SJSA1 (cell line): ENCODE results near the gene NPTXR. TPM values are rescaled to one million over a fixed set of nuclear protein-coding genes. Genes with fewer than 3 reads are reported as not detected.

Source experiments
- DNase-seq, 2 experiments: peaks; one replicate each; pipeline ENCODE4 v3.0.0-alpha.2; 2015 to 2020; ENCODE audit warnings: low spot score in 2 of 2, low read depth in 1 of 2
- H3K27ac ChIP-seq: fragments of 250-450 bp; sonication (Bioruptor Pico); 2 replicates; pipeline ENCODE4 v1.5.1; 2020; ENCODE audit warnings: mild to moderate bottlenecking, moderate library complexity
- H3K27me3 ChIP-seq: fragments of 250-450 bp; sonication (Bioruptor Pico); replicated peaks from 2 replicates; pipeline ENCODE4 v1.5.1; 2020; ENCODE audit warnings: mild to moderate bottlenecking, moderate library complexity
- H3K36me3 ChIP-seq: fragments of 250-450 bp; sonication (Bioruptor Pico); 2 replicates; pipeline ENCODE4 v1.5.1; 2020; ENCODE audit warnings: mild to moderate bottlenecking
- H3K4me1 ChIP-seq: fragments of 250-450 bp; sonication (Bioruptor Pico); replicated peaks from 2 replicates; pipeline ENCODE4 v1.6.1; 2021; ENCODE audit warnings: mild to moderate bottlenecking
- H3K4me3 ChIP-seq: fragments of 250-450 bp; sonication (Bioruptor Pico); 2 replicates; pipeline ENCODE4 v1.5.1; 2020; ENCODE audit warnings: mild to moderate bottlenecking
- H3K9me3 ChIP-seq: fragments of 250-450 bp; sonication (Bioruptor Pico); replicated peaks from 2 replicates; pipeline ENCODE4 v1.5.1; 2020; ENCODE audit warnings: mild to moderate bottlenecking
- total RNA-seq: library from RNA; depleted of rRNA; stranded (reverse); fragments of >200 nt; shearing (Covaris generic); gene quantifications from 2 replicates; pipeline ENCODE4 v1.2.3, GENCODE V29; 2014

Gene NPTXR
- total RNA-seq, 1 experiment from 2014 or later, result 2.2 TPM

GRCh38 chr22:38839686-38840085 is 4.1 kb downstream of the NPTXR start:
- peaks cover 19% of the 10 kb centered on the region for H3K27me3 ChIP-seq
- no peak overlapping the region for H3K27ac ChIP-seq
- no peaks in the 10 kb centered on the region for H3K36me3 ChIP-seq
- peaks cover 27% of the 10 kb centered on the region for H3K4me1 ChIP-seq
- no peak for DNase-seq
- no peaks in the 10 kb centered on the region for H3K9me3 ChIP-seq
- H3K4me3 ChIP-seq, result no peak overlapping the region

DNA sequence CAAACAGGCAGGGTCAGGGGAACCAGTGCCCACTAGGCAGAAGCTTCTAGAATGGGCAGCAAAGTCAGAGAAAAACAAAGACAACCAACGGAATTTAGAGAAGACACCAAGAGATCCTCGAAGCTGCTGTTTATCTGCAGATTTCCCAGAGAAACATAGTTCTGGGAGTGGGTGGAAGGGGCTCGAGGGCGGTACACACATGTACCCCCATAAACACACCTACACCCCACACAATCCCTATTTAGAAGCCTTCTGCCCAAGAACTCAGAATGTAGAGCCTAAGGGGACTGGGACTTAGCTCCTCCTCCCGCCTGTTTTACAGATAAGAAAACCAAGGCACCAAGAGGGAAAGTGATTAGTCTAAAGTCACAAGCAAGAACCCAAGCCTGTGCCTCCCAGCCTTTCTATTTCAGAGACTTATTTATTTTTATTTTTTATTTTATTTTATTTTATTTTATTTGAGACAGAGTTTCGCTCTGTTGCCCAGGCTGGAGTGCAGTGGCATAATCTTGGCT is 6.4 kb downstream of the NPTXR start:
- H3K27me3 ChIP-seq, result 0 out of 2 replicates have a peak, but pooled peaks cover 8% of the 10 kb centered on the region
- H3K9me3 ChIP-seq, result no peaks in the 10 kb centered on the region

DNA sequence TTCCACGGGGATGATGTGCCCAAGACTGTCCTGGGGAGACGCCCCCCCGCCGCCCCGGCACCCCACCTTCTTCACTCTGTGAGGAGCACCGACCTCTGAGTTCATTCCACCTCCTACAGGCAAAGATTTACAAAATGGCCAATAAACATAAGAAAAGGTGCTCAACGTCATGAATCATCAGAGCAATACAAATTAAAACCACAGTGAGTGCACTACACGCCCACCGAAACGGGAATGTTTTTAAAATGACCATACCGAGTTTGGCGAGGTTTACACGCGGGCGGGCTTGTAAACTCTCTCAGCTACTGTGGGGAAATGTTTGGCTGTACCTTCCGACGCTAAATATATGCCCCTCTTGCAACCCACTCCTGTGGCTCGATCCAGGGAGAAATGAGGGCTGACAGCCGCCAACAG is 7.9 kb downstream of the NPTXR start:
- Histone ChIP-seq H3K4me1 (peaks cover 20% of the 10 kb centered on the region), H3K9me3 (no peaks in the 10 kb centered on the region), H3K36me3 (no peaks in the 10 kb centered on the region), H3K27me3 (no peaks in the 10 kb centered on the region), H3K4me3 (no peak overlapping the region), H3K27ac (no peak overlapping the region)
- DNase-seq, result peak in 1 of 2 experiments; percentile 45

More for the DNA sequence above, 6.4 kb downstream of the NPTXR start:
- no peak for DNase-seq
- Histone ChIP-seq H3K27ac (no peak overlapping the region), H3K4me1 (peaks cover 11% of the 10 kb centered on the region), H3K4me3 (no peak overlapping the region), H3K36me3 (no peaks in the 10 kb centered on the region)

GRCh38 chr22:38834991-38835390 is 8.8 kb downstream of the NPTXR start:
- 0 out of 2 replicates have a peak, but pooled peaks cover 2% of the 10 kb centered on the region for H3K9me3 ChIP-seq
- no peak overlapping the region for H3K4me3 ChIP-seq
- H3K4me1 ChIP-seq, result peaks cover 22% of the 10 kb centered on the region
- no peak overlapping the region for H3K27ac ChIP-seq
- no peak for DNase-seq
- H3K27me3 ChIP-seq, result no peaks in the 10 kb centered on the region
- no peaks in the 10 kb centered on the region for H3K36me3 ChIP-seq

- H3K36me3 ChIP-seq, result no peaks in the 10 kb centered on the region
- DNase-seq, result no peak
- peaks cover 22% of the 10 kb centered on the region for H3K4me1 ChIP-seq
- H3K27me3 ChIP-seq, result no peaks in the 10 kb centered on the region
- H3K4me3 ChIP-seq, result no peak overlapping the region
- H3K9me3 ChIP-seq, result 0 out of 2 replicates have a peak, but pooled peaks cover 2% of the 10 kb centered on the region
- no peak overlapping the region for H3K27ac ChIP-seq
Observed at GRCh38 chr22:38834215-38834953, 9.4 kb downstream of the NPTXR start.

DNA sequence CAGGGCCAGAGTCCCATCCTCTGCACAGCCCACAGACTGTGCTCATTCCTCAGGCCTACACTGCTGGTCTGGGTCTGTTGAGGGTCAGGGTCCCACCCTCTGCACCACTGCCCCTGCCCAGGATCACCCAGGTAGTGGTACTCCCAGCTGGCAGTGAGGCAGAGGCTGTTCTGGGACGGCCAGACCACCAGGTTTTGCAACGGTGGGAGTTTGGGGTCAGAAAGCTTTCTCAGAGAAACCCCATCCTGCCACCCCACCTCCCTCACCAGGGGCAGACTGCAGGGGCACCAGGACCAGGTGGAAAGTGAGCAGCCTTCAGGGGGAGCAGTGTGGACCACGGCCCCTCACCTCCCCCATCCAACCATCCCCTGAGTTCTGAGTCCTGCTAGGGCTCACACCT is 10.8 kb downstream of the NPTXR start:
- no peak for DNase-seq
- H3K36me3 ChIP-seq, result no peaks in the 10 kb centered on the region
- no peaks in the 10 kb centered on the region for H3K27me3 ChIP-seq
- 0 out of 2 replicates have a peak, but pooled peaks cover 2% of the 10 kb centered on the region for H3K9me3 ChIP-seq
- H3K4me1 ChIP-seq, result peaks cover 22% of the 10 kb centered on the region
- no peak overlapping the region for H3K4me3 ChIP-seq
- no peak overlapping the region for H3K27ac ChIP-seq

GRCh38 chr22:38832005-38832978 is 11.5 kb downstream of the NPTXR start:
- Histone ChIP-seq H3K4me3 (no peak overlapping the region), H3K27ac (no peak overlapping the region), H3K9me3 (0 out of 2 replicates have a peak, but pooled peaks cover 2% of the 10 kb centered on the region), H3K4me1 (peaks cover 22% of the 10 kb centered on the region), H3K27me3 (no peaks in the 10 kb centered on the region), H3K36me3 (no peaks in the 10 kb centered on the region)
- no peak for DNase-seq

GRCh38 chr22:38831166-38831945 is 12.5 kb downstream of the NPTXR start:
- no peak overlapping the region for H3K4me3 ChIP-seq
- DNase-seq, result peak; percentile 45 to 66
- 0 out of 2 replicates have a peak, but pooled peaks cover 2% of the 10 kb centered on the region for H3K9me3 ChIP-seq
- peaks cover 22% of the 10 kb centered on the region for H3K4me1 ChIP-seq
- no peaks in the 10 kb centered on the region for H3K36me3 ChIP-seq
- H3K27me3 ChIP-seq, result no peaks in the 10 kb centered on the region
- no peak overlapping the region for H3K27ac ChIP-seq

GRCh38 chr22:38830845-38831108 is 13.1 kb downstream of the NPTXR start:
- H3K27ac ChIP-seq, result no peak overlapping the region
- DNase-seq, result no peak
- H3K27me3 ChIP-seq, result no peaks in the 10 kb centered on the region
- no peak overlapping the region for H3K4me3 ChIP-seq
- H3K36me3 ChIP-seq, result no peaks in the 10 kb centered on the region
- H3K9me3 ChIP-seq, result 0 out of 2 replicates have a peak, but pooled peaks cover 2% of the 10 kb centered on the region
- peaks cover 16% of the 10 kb centered on the region for H3K4me1 ChIP-seq

GRCh38 chr22:38830026-38830844 is 13.6 kb downstream of the NPTXR start:
- H3K9me3 ChIP-seq, result 0 out of 2 replicates have a peak, but pooled peaks cover 2% of the 10 kb centered on the region
- peaks cover 11% of the 10 kb centered on the region for H3K4me1 ChIP-seq
- H3K4me3 ChIP-seq, result no peak overlapping the region
- no peak for DNase-seq
- H3K27ac ChIP-seq, result no peak overlapping the region
- no peaks in the 10 kb centered on the region for H3K27me3 ChIP-seq
- no peaks in the 10 kb centered on the region for H3K36me3 ChIP-seq

- no peak overlapping the region for H3K4me3 ChIP-seq
- DNase-seq, result no peak
- no peak overlapping the region for H3K27ac ChIP-seq
- H3K27me3 ChIP-seq, result no peaks in the 10 kb centered on the region
- H3K36me3 ChIP-seq, result no peaks in the 10 kb centered on the region
- peaks cover 11% of the 10 kb centered on the region for H3K4me1 ChIP-seq
- 0 out of 2 replicates have a peak, but pooled peaks cover 2% of the 10 kb centered on the region for H3K9me3 ChIP-seq
Observed at GRCh38 chr22:38829485-38829884, 14.3 kb downstream of the NPTXR start.

GRCh38 chr22:38828616-38829205 is 15.1 kb downstream of the NPTXR start:
- Histone ChIP-seq H3K9me3 (0 out of 2 replicates have a peak, but pooled peaks cover 2% of the 10 kb centered on the region), H3K4me1 (peaks cover 11% of the 10 kb centered on the region), H3K27ac (no peak overlapping the region), H3K36me3 (no peaks in the 10 kb centered on the region), H3K27me3 (no peaks in the 10 kb centered on the region), H3K4me3 (no peak overlapping the region)
- no peak for DNase-seq
